GM18526 (cell line): ENCODE results near the gene CD276.

ENCODE experiments used
- POLR2A ChIP-seq: IDR thresholded peaks from 3 replicates; pipeline ENCODE4 v1.6.1; 2011; ENCODE audit not compliant: insufficient read length; ENCODE audit errors: extremely low read depth

CD276 gene

GRCh38 chr15:73763931-73764330 is 79.7 kb downstream of the CD276 start:
- no peak for TF ChIP-seq POLR2A
